ENCODE data around the gene DDX50.
"Not testable (repeated sequence)": the region's sequence is repeated elsewhere in the genome, so short reads cannot be mapped to it uniquely, and the experiment has no call there.

The DDX50 gene

DNA sequence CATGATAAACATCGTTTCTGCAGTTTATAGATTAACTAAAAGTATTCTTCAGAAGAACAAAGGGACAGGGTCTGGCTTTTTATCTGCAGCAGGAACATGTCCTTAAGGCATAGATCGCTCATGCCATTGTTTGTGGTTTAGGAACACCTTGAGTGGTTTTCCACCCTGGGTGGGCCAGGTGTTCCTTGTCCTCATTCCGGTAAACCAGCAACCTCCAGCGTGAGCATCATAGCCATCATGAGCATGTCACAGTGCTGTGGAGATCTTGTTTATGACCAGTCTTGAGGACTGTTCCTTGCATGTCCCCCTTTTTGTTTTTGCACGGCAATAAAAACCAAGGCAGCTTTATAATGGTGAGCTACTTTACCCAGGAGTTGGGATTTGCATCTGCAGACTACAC is 39.9 kb upstream of the DDX50 start:
- no peaks in the 10 kb centered on the region for H4K20me1 ChIP-seq (ENCODE audit: insufficient read depth, low read length, poor library complexity, severe bottlenecking)

DNA sequence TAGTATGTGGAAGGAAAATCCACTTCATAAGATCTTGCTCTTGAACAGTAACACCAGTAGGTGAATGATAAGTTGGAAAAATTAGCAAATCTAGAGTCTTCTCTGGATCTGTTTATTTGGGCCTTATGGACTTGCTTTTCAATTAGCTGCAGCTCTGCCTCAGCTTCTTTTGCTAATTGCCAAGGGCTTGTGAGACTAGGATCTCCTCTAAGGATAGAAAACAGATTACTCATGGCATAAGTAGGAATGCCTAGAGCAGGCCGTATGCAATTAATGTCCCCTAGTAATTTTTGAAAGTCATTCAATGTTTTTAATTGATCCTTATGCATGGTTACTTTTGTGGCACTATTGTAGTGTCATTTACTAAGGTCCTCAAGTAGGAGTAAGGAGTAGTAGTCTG is 36.5 kb upstream of the DDX50 start:
- no peak overlapping the region for H3K4me3 ChIP-seq (ENCODE audit: low read length, poor library complexity, severe bottlenecking)
- H3K27me3 ChIP-seq (ENCODE audit: insufficient read depth, low read length, poor library complexity, severe bottlenecking), result no peaks in the 10 kb centered on the region
- H3K36me3 ChIP-seq (ENCODE audit: insufficient read depth, low read length), result no peaks in the 10 kb centered on the region
- TF ChIP-seq, protein P1, sequence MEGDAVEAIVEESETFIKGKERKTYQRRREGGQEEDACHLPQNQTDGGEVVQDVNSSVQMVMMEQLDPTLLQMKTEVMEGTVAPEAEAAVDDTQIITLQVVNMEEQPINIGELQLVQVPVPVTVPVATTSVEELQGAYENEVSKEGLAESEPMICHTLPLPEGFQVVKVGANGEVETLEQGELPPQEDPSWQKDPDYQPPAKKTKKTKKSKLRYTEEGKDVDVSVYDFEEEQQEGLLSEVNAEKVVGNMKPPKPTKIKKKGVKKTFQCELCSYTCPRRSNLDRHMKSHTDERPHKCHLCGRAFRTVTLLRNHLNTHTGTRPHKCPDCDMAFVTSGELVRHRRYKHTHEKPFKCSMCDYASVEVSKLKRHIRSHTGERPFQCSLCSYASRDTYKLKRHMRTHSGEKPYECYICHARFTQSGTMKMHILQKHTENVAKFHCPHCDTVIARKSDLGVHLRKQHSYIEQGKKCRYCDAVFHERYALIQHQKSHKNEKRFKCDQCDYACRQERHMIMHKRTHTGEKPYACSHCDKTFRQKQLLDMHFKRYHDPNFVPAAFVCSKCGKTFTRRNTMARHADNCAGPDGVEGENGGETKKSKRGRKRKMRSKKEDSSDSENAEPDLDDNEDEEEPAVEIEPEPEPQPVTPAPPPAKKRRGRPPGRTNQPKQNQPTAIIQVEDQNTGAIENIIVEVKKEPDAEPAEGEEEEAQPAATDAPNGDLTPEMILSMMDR (conservative IDR thresholded peaks at IDR 0.05; ENCODE audit: low read length), result no peak
- no peak for TF ChIP-seq EZH2phosphoT487 (IDR thresholded peaks at IDR 0.05; ENCODE audit: borderline replicate concordance)
- no peak overlapping the region for H2AFZ ChIP-seq (ENCODE audit: low read length)
- no peaks in the 10 kb centered on the region for H4K20me1 ChIP-seq (ENCODE audit: insufficient read depth, low read length, poor library complexity, severe bottlenecking)
- H3F3A ChIP-seq (ENCODE audit: low read depth), result no peaks in the 10 kb centered on the region
- H3K79me2 ChIP-seq (ENCODE audit: insufficient read depth, low read length), result no peaks in the 10 kb centered on the region
- H3K9ac ChIP-seq (ENCODE audit: low read depth, low read length, poor library complexity, severe bottlenecking), result no peak overlapping the region
- H3K4me1 ChIP-seq (ENCODE audit: insufficient read depth, low read length, poor library complexity, severe bottlenecking), result no peaks in the 10 kb centered on the region
- peaks cover 12% of the 10 kb centered on the region; the same call in 1 of the 2 replicates for H3K9me3 ChIP-seq (ENCODE audit: insufficient read depth, low read depth, low read length)
- no peak overlapping the region for H3K4me2 ChIP-seq (ENCODE audit: low read depth, low read length, poor library complexity, severe bottlenecking)
- no peaks in the 10 kb centered on the region for H3K9me2 ChIP-seq (replicated peaks; ENCODE audit: low read depth, low read length)

More for the DNA sequence above, 39.9 kb upstream of the DDX50 start:
- no peaks in the 10 kb centered on the region for H3F3A ChIP-seq (ENCODE audit: low read depth)
- no peak overlapping the region for H3K4me3 ChIP-seq (ENCODE audit: low read length, poor library complexity, severe bottlenecking)
- no peaks in the 10 kb centered on the region for H3K36me3 ChIP-seq (ENCODE audit: insufficient read depth, low read length)
- no peak overlapping the region for H2AFZ ChIP-seq (ENCODE audit: low read length)
- no peak for TF ChIP-seq EZH2phosphoT487 (IDR thresholded peaks at IDR 0.05; ENCODE audit: borderline replicate concordance)
- TF ChIP-seq, protein P1 (conservative IDR thresholded peaks at IDR 0.05; ENCODE audit: low read length), result no peak
- H3K9me3 ChIP-seq (ENCODE audit: insufficient read depth, low read depth, low read length), result peaks cover 12% of the 10 kb centered on the region; the same call in 1 of the 2 replicates
- H3K9me2 ChIP-seq (replicated peaks; ENCODE audit: low read depth, low read length), result no peaks in the 10 kb centered on the region
- no peaks in the 10 kb centered on the region for H3K79me2 ChIP-seq (ENCODE audit: insufficient read depth, low read length)
- H3K4me2 ChIP-seq (ENCODE audit: low read depth, low read length, poor library complexity, severe bottlenecking), result no peak overlapping the region
- no peaks in the 10 kb centered on the region for H3K4me1 ChIP-seq (ENCODE audit: insufficient read depth, low read length, poor library complexity, severe bottlenecking)
- no peak overlapping the region for H3K9ac ChIP-seq (ENCODE audit: low read depth, low read length, poor library complexity, severe bottlenecking)
- H3K27me3 ChIP-seq (ENCODE audit: insufficient read depth, low read length, poor library complexity, severe bottlenecking), result no peaks in the 10 kb centered on the region

DNA sequence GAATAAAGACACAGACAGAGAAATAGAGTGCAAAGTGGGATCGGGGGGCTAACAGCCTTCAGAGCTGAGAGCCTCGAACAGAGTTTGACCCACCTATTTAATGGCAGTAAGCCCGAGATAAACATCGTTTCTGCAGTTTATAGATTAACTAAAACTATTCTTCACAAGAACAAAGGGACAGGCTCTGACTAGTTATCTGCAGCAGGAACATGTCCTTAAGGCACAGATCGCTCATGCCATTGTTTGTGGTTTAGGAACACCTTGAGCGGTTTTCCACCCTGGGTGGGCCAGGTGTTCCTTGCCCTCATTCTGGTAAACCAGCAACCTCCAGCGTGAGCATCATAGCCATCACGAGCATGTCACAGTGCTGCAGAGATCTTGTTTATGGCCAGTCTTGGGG is 32.9 kb upstream of the DDX50 start:
- H3K36me3 ChIP-seq (ENCODE audit: insufficient read depth, low read length); H3K4me3 ChIP-seq (ENCODE audit: low read length, poor library complexity, severe bottlenecking): not testable (repeated sequence)

DNA sequence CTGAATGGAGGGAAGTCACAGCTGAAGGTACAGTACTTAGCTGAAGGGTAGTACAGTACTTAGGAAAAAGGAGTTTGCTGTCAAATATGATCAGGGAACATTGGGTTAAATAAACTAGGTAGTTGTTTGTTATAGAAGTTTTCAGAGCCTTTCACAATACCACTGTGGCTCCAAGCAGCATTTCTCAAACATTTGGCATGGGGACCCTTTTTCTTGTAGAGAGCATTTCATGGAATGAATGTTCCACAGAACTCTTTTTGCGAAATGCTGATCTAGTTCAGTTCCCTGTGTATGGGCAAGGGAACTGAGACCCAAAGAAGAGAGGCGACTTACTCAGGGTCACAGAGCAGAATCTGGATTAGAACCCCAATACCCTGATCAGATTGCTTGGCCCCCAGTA is 31.5 kb upstream of the DDX50 start:
- no peak overlapping the region for H3K4me3 ChIP-seq (ENCODE audit: low read length, poor library complexity, severe bottlenecking)
- no peak overlapping the region for H2AFZ ChIP-seq (ENCODE audit: low read length)
- H3K79me2 ChIP-seq (ENCODE audit: insufficient read depth, low read length), result no peaks in the 10 kb centered on the region
- no peak overlapping the region for H3K4me2 ChIP-seq (ENCODE audit: low read depth, low read length, poor library complexity, severe bottlenecking)
- H3K9ac ChIP-seq (ENCODE audit: low read depth, low read length, poor library complexity, severe bottlenecking), result no peak overlapping the region
- no peaks in the 10 kb centered on the region for H3K36me3 ChIP-seq (ENCODE audit: insufficient read depth, low read length)
- no peaks in the 10 kb centered on the region for H3F3A ChIP-seq (ENCODE audit: low read depth)
- TF ChIP-seq, protein P1 (conservative IDR thresholded peaks at IDR 0.05; ENCODE audit: low read length), result no peak
- no peak for TF ChIP-seq EZH2phosphoT487 (IDR thresholded peaks at IDR 0.05; ENCODE audit: borderline replicate concordance)
- no peaks in the 10 kb centered on the region for H4K20me1 ChIP-seq (ENCODE audit: insufficient read depth, low read length, poor library complexity, severe bottlenecking)
- no peaks in the 10 kb centered on the region for H3K9me2 ChIP-seq (replicated peaks; ENCODE audit: low read depth, low read length)
- H3K4me1 ChIP-seq (ENCODE audit: insufficient read depth, low read length, poor library complexity, severe bottlenecking), result no peaks in the 10 kb centered on the region
- H3K9me3 ChIP-seq (ENCODE audit: insufficient read depth, low read depth, low read length), result no peaks in the 10 kb centered on the region
- no peaks in the 10 kb centered on the region for H3K27me3 ChIP-seq (ENCODE audit: insufficient read depth, low read length, poor library complexity, severe bottlenecking)

More for the DNA sequence above, 32.9 kb upstream of the DDX50 start:
- not testable (repeated sequence) for H3K27me3 ChIP-seq (ENCODE audit: insufficient read depth, low read length, poor library complexity, severe bottlenecking); H4K20me1 ChIP-seq (ENCODE audit: insufficient read depth, low read length, poor library complexity, severe bottlenecking); H3F3A ChIP-seq (ENCODE audit: low read depth); H3K9me3 ChIP-seq (ENCODE audit: insufficient read depth, low read depth, low read length); H3K4me1 ChIP-seq (ENCODE audit: insufficient read depth, low read length, poor library complexity, severe bottlenecking); H3K9me2 ChIP-seq (replicated peaks; ENCODE audit: low read depth, low read length); H2AFZ ChIP-seq (ENCODE audit: low read length); H3K79me2 ChIP-seq (ENCODE audit: insufficient read depth, low read length); H3K4me2 ChIP-seq (ENCODE audit: low read depth, low read length, poor library complexity, severe bottlenecking); H3K9ac ChIP-seq (ENCODE audit: low read depth, low read length, poor library complexity, severe bottlenecking)

All from Loucy (cell line).